ENCODE data around the gene RB1.

RB1 gene

GRCh38 chr13:48315969-48316650, 12.6 kb downstream of the RB1 start:
- H3K27me3 Mint-ChIP-seq, result no peaks in the 10 kb centered on the region
- peaks cover 27 to 30% of the 10 kb centered on the region in 2 donors for H3K4me1 Mint-ChIP-seq (ENCODE audit: low read depth in 2 of 2)
- H3K27ac Mint-ChIP-seq, result peak overlapping the region in 1 of 2 donors; percentile 90
- no peaks in the 10 kb centered on the region for H3K9me3 Mint-ChIP-seq
- no peak for DNase-seq
- H3K4me3 Mint-ChIP-seq, result no peak overlapping the region
- no peak for ATAC-seq (replicated peaks)
- H3K36me3 Mint-ChIP-seq (ENCODE audit: insufficient read depth), result peaks cover 36% of the 10 kb centered on the region

- DNase-seq (no peak), ATAC-seq (replicated peaks) (no peak)
- H3K4me3 Mint-ChIP-seq, result no peak overlapping the region
- peak overlapping the region; percentile 56 to 90 for H3K27ac Mint-ChIP-seq
- no peaks in the 10 kb centered on the region for H3K27me3 Mint-ChIP-seq
- peaks cover 40% of the 10 kb centered on the region for H3K36me3 Mint-ChIP-seq (ENCODE audit: insufficient read depth)
- no peaks in the 10 kb centered on the region for H3K9me3 Mint-ChIP-seq
- peaks cover 29 to 33% of the 10 kb centered on the region in 2 donors for H3K4me1 Mint-ChIP-seq (ENCODE audit: low read depth in 2 of 2)
Observed at GRCh38 chr13:48316826-48317510, 13.4 kb downstream of the RB1 start.

- no peak for ATAC-seq (replicated peaks)
- Mint-ChIP-seq H3K4me3 (peak overlapping the region in 1 of 2 donors; percentile 86), H3K27ac (peak overlapping the region; percentile 56 to 90), H3K4me1 (ENCODE audit: low read depth in 2 of 2) (peaks cover 27 to 28% of the 10 kb centered on the region in 2 donors), H3K27me3 (no peaks in the 10 kb centered on the region), H3K9me3 (no peaks in the 10 kb centered on the region), H3K36me3 (ENCODE audit: insufficient read depth) (peaks cover 40% of the 10 kb centered on the region)
- no peak for DNase-seq
Observed at GRCh38 chr13:48317511-48318376, 14.2 kb downstream of the RB1 start.

GRCh38 chr13:48318377-48318811, 14.8 kb downstream of the RB1 start:
- peaks cover 40% of the 10 kb centered on the region for H3K36me3 Mint-ChIP-seq (ENCODE audit: insufficient read depth)
- H3K9me3 Mint-ChIP-seq, result no peaks in the 10 kb centered on the region
- H3K27me3 Mint-ChIP-seq, result no peaks in the 10 kb centered on the region
- DNase-seq (no peak), ATAC-seq (replicated peaks) (no peak)
- H3K4me1 Mint-ChIP-seq (ENCODE audit: low read depth in 2 of 2), result peaks cover 20 to 24% of the 10 kb centered on the region in 2 donors
- peak overlapping the region in 1 of 2 donors; percentile 86 for H3K4me3 Mint-ChIP-seq
- H3K27ac Mint-ChIP-seq, result peak overlapping the region in 1 of 2 donors; percentile 90

GRCh38 chr13:48318821-48319511, 15.4 kb downstream of the RB1 start:
- peaks cover 20 to 24% of the 10 kb centered on the region in 2 donors for H3K4me1 Mint-ChIP-seq (ENCODE audit: low read depth in 2 of 2)
- ATAC-seq (replicated peaks), result peak; percentile 45
- H3K9me3 Mint-ChIP-seq, result no peaks in the 10 kb centered on the region
- H3K27ac Mint-ChIP-seq, result peak overlapping the region; percentile 60 to 90
- DNase-seq, result no peak
- H3K36me3 Mint-ChIP-seq (ENCODE audit: insufficient read depth), result peaks cover 36% of the 10 kb centered on the region
- H3K4me3 Mint-ChIP-seq, result peak overlapping the region; percentile 80 to 86
- no peaks in the 10 kb centered on the region for H3K27me3 Mint-ChIP-seq

- peaks cover 35% of the 10 kb centered on the region for H3K36me3 Mint-ChIP-seq (ENCODE audit: insufficient read depth)
- peak overlapping the region; percentile 60 to 90 for H3K27ac Mint-ChIP-seq
- H3K4me3 Mint-ChIP-seq, result peak overlapping the region; percentile 80 to 86
- DNase-seq (no peak), ATAC-seq (replicated peaks) (peak; percentile 64)
- no peaks in the 10 kb centered on the region for H3K27me3 Mint-ChIP-seq
- H3K4me1 Mint-ChIP-seq (ENCODE audit: low read depth in 2 of 2), result peaks cover 27 to 28% of the 10 kb centered on the region in 2 donors
- H3K9me3 Mint-ChIP-seq, result no peaks in the 10 kb centered on the region
Observed at GRCh38 chr13:48319531-48320398, 16.2 kb downstream of the RB1 start.

- Mint-ChIP-seq H3K4me1 (ENCODE audit: low read depth in 2 of 2) (peaks cover 28 to 30% of the 10 kb centered on the region in 2 donors), H3K36me3 (ENCODE audit: insufficient read depth) (peaks cover 35% of the 10 kb centered on the region), H3K9me3 (no peaks in the 10 kb centered on the region), H3K27me3 (no peaks in the 10 kb centered on the region), H3K4me3 (peak overlapping the region; percentile 80 to 86), H3K27ac (peak overlapping the region in 1 of 2 donors; percentile 90)
- ATAC-seq (replicated peaks) (peak; percentile 31), DNase-seq (no peak)
Observed at GRCh38 chr13:48320399-48320790, 16.8 kb downstream of the RB1 start.

GRCh38 chr13:48320891-48321510, 17.4 kb downstream of the RB1 start:
- peak overlapping the region; percentile 80 to 86 for H3K4me3 Mint-ChIP-seq
- H3K27ac Mint-ChIP-seq, result no peak overlapping the region
- H3K36me3 Mint-ChIP-seq (ENCODE audit: insufficient read depth), result peaks cover 33% of the 10 kb centered on the region
- ATAC-seq (replicated peaks) (no peak), DNase-seq (no peak)
- H3K27me3 Mint-ChIP-seq, result no peaks in the 10 kb centered on the region
- peaks cover 27 to 28% of the 10 kb centered on the region in 2 donors for H3K4me1 Mint-ChIP-seq (ENCODE audit: low read depth in 2 of 2)
- no peaks in the 10 kb centered on the region for H3K9me3 Mint-ChIP-seq

- ATAC-seq (replicated peaks) (no peak), DNase-seq (no peak)
- Mint-ChIP-seq H3K36me3 (ENCODE audit: insufficient read depth) (peaks cover 24% of the 10 kb centered on the region), H3K4me1 (ENCODE audit: low read depth in 2 of 2) (peaks cover 27 to 28% of the 10 kb centered on the region in 2 donors), H3K4me3 (peak overlapping the region; percentile 13 to 86), H3K9me3 (no peaks in the 10 kb centered on the region), H3K27ac (no peak overlapping the region), H3K27me3 (no peaks in the 10 kb centered on the region)
Observed at GRCh38 chr13:48322294-48322693, 18.7 kb downstream of the RB1 start.

- H3K27ac Mint-ChIP-seq, result peak overlapping the region in 1 of 2 donors; percentile 47
- H3K4me3 Mint-ChIP-seq, result no peak overlapping the region
- no peaks in the 10 kb centered on the region for H3K27me3 Mint-ChIP-seq
- ATAC-seq (replicated peaks) (no peak), DNase-seq (no peak)
- H3K4me1 Mint-ChIP-seq (ENCODE audit: low read depth in 2 of 2), result peaks cover 6 to 8% of the 10 kb centered on the region in 2 donors
- H3K9me3 Mint-ChIP-seq, result no peaks in the 10 kb centered on the region
- peaks cover 3% of the 10 kb centered on the region for H3K36me3 Mint-ChIP-seq (ENCODE audit: insufficient read depth)
Observed at GRCh38 chr13:48333976-48334375, 30.4 kb downstream of the RB1 start.

- peak overlapping the region in 1 of 2 donors; percentile 47 for H3K27ac Mint-ChIP-seq
- H3K4me1 Mint-ChIP-seq (ENCODE audit: low read depth in 2 of 2), result peaks cover 6 to 8% of the 10 kb centered on the region in 2 donors
- ATAC-seq (replicated peaks), result peak; percentile 81
Observed at GRCh38 chr13:48334534-48335127, 31.1 kb downstream of the RB1 start.

More at GRCh38 chr13:48334534-48335127, 31.1 kb downstream of the RB1 start:
- no peaks in the 10 kb centered on the region for H3K27me3 Mint-ChIP-seq
- no peak for DNase-seq
- H3K9me3 Mint-ChIP-seq, result no peaks in the 10 kb centered on the region
- H3K36me3 Mint-ChIP-seq (ENCODE audit: insufficient read depth), result peaks cover 3% of the 10 kb centered on the region
- no peak overlapping the region for H3K4me3 Mint-ChIP-seq

All from effector memory CD8-positive, alpha-beta T cell (primary cell).